ENCODE results near the gene KLHDC7B. TPM values are rescaled to one million over a fixed set of nuclear protein-coding genes. Genes with fewer than 3 reads are reported as not detected.

KLHDC7B gene
- total RNA-seq, 1 experiment from 2014 or later = 1.6 TPM

- ChIA-PET POLR2A (ENCODE audit: low non-redundant PET) (no interaction called here), CTCF (no interaction called here)
- H3K27ac ChIP-seq (ENCODE audit: low read depth, low read length, poor library complexity, severe bottlenecking) = no peak overlapping the region
- H3K27me3 ChIP-seq (replicated peaks; ENCODE audit: insufficient read depth, low read depth, low read length, poor library complexity) = no peaks in the 10 kb centered on the region
- no peak for DNase-seq (ENCODE audit: low spot score)
- intact Hi-C loops (cut with micrococcal nuclease; ENCODE audit: unreplicated experiment) = no loop called here
- H3K4me3 ChIP-seq (ENCODE audit: low read depth, low read length, poor library complexity, severe bottlenecking) = no peak overlapping the region
- TF ChIP-seq EZH2 (IDR thresholded peaks at IDR 0.05; ENCODE audit: borderline replicate concordance, low read depth, low read length, poor library complexity, severe bottlenecking) = no peak
- TF ChIP-seq CTCF (conservative IDR thresholded peaks at IDR 0.05; ENCODE audit: low read depth, low read length) = no peak
- no peaks in the 10 kb centered on the region for H3K4me1 ChIP-seq (ENCODE audit: insufficient read depth, low read length, poor library complexity, severe bottlenecking)
- H3K9me3 ChIP-seq (ENCODE audit: low read depth, low read length, poor library complexity, severe bottlenecking) = no peaks in the 10 kb centered on the region
- no TSS peak for BruUV-seq (replicated peaks)
- H3K36me3 ChIP-seq (ENCODE audit: insufficient read depth, low read length, poor library complexity, severe bottlenecking) = no peaks in the 10 kb centered on the region
Measured at GRCh38 chr22:50577697-50577986, 31.9 kb downstream of the KLHDC7B start.

- Histone ChIP-seq H3K27me3 (replicated peaks; ENCODE audit: insufficient read depth, low read depth, low read length, poor library complexity) (no peaks in the 10 kb centered on the region), H3K4me3 (ENCODE audit: low read depth, low read length, poor library complexity, severe bottlenecking) (no peak within 1 kb of the TSS), H3K4me1 (ENCODE audit: insufficient read depth, low read length, poor library complexity, severe bottlenecking) (no peaks in the 10 kb centered on the region), H3K36me3 (ENCODE audit: insufficient read depth, low read length, poor library complexity, severe bottlenecking) (no peaks in the 10 kb centered on the region), H3K27ac (ENCODE audit: low read depth, low read length, poor library complexity, severe bottlenecking) (no peak within 1 kb of the TSS), H3K9me3 (ENCODE audit: low read depth, low read length, poor library complexity, severe bottlenecking) (no peaks in the 10 kb centered on the region)
- no peak for DNase-seq (ENCODE audit: low spot score)
- intact Hi-C loops (cut with micrococcal nuclease; ENCODE audit: unreplicated experiment) = no loop called here
- ChIA-PET CTCF (interaction anchor here (0.9 kb wide), 1 partner anchor 50 kb away, joined by 5 read pairs; the partner anchor contains the start of gene ARSA), POLR2A (ENCODE audit: low non-redundant PET) (no interaction called here)
- no TSS peak for BruUV-seq (replicated peaks)
- TF ChIP-seq EZH2 (IDR thresholded peaks at IDR 0.05; ENCODE audit: borderline replicate concordance, low read depth, low read length, poor library complexity, severe bottlenecking) = no peak
- no peak for TF ChIP-seq CTCF (conservative IDR thresholded peaks at IDR 0.05; ENCODE audit: low read depth, low read length)
Measured at GRCh38 chr22:50577987-50578775, 32.5 kb downstream of the KLHDC7B start, which contains the start of gene CPT1B. CPT1B (minus strand) TSS chr22:50578427; CDS start chr22:50577915, 512 bp downstream.

GRCh38 chr22:50578776-50579310 is 33.1 kb downstream of the KLHDC7B start:
- H3K9me3 ChIP-seq (ENCODE audit: low read depth, low read length, poor library complexity, severe bottlenecking) = no peaks in the 10 kb centered on the region
- no peak for DNase-seq (ENCODE audit: low spot score)
- intact Hi-C loops (cut with micrococcal nuclease; ENCODE audit: unreplicated experiment) = no loop called here
- H3K4me1 ChIP-seq (ENCODE audit: insufficient read depth, low read length, poor library complexity, severe bottlenecking) = no peaks in the 10 kb centered on the region
- no peak overlapping the region for H3K27ac ChIP-seq (ENCODE audit: low read depth, low read length, poor library complexity, severe bottlenecking)
- H3K27me3 ChIP-seq (replicated peaks; ENCODE audit: insufficient read depth, low read depth, low read length, poor library complexity) = no peaks in the 10 kb centered on the region
- ChIA-PET POLR2A (ENCODE audit: low non-redundant PET) (no interaction called here), CTCF (interaction anchor here (0.9 kb wide), 1 partner anchor 49 kb away, joined by 5 read pairs; the partner anchor contains the start of gene ARSA)
- no TSS peak for BruUV-seq (replicated peaks)
- TF ChIP-seq CTCF (conservative IDR thresholded peaks at IDR 0.05; ENCODE audit: low read depth, low read length) = no peak
- no peak for TF ChIP-seq EZH2 (IDR thresholded peaks at IDR 0.05; ENCODE audit: borderline replicate concordance, low read depth, low read length, poor library complexity, severe bottlenecking)
- H3K4me3 ChIP-seq (ENCODE audit: low read depth, low read length, poor library complexity, severe bottlenecking) = no peak overlapping the region
- no peaks in the 10 kb centered on the region for H3K36me3 ChIP-seq (ENCODE audit: insufficient read depth, low read length, poor library complexity, severe bottlenecking)

Data from A673 (cell line).